GM23248 (cell line): Measurements from ENCODE around the gene MKRN3.

Experiments
- EZH2 ChIP-seq: fragments of 200-600 bp; sonication (generic); IDR thresholded peaks from 2 replicates; pipeline ENCODE4 v1.6.1; 2018; ENCODE audit warnings: antibody characterized with exemption, mild to moderate bottlenecking; ENCODE audit not compliant: insufficient read depth, poor library complexity, severe bottlenecking
- EZH2phosphoT487 ChIP-seq: fragments of 200-600 bp; sonication (generic); IDR thresholded peaks from 2 replicates; pipeline ENCODE4 v1.6.1; 2018; ENCODE audit warnings: antibody characterized with exemption, moderate library complexity, mild to moderate bottlenecking, low read depth; ENCODE audit not compliant: insufficient read depth

DNA sequence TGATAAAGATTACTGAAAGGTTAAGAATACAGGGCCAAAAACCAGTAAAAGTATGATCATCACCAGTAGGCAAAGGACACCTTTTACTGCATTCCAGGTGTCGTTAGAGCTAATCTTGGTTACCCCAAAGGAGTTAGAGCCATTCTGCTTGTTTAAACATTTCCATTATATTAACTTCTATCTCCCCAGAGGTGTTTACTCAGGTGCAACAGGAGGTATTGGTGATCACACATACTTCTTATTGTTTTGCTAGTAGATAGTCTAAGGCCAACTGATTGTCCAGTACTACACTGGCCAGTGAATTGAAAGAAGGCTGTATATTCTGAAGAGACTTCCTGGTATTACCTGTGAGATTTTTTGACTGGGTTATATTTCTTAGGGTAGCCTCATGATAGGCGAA lies 22.8 kb downstream of the MKRN3 start:
- TF ChIP-seq EZH2 (no peak), EZH2phosphoT487 (no peak)
